Esophagus muscularis mucosa (tissue), 4 donors: ENCODE results near the gene LNPK. TPM values are rescaled to one million over a fixed set of nuclear protein-coding genes. Genes with fewer than 3 reads are reported as not detected.
"Not testable (repeated sequence)": the region's sequence is repeated elsewhere in the genome, so short reads cannot be mapped to it uniquely, and the experiment has no call there.

Source experiments
- DNase-seq: peaks from one replicate; pipeline ENCODE4 v3.0.0-alpha.2; 2017; ENCODE audit errors: extremely low spot score
- H3K27ac ChIP-seq, 4 donors: fragments of 200-600 bp; sonication (generic); replicated peaks in 1 of 4; 1 replicate in 3 of 4; 2 replicates in 1 of 4; pipeline ENCODE4 v1.5.1; 2016 to 2019; ENCODE audit warnings: mild to moderate bottlenecking in 1 of 4
- H3K27me3 ChIP-seq, 4 donors: fragments of 200-600 bp; sonication (generic); one replicate each; pipeline versions ENCODE4 v1.5.1 to v1.6.0; 2016 to 2019
- H3K36me3 ChIP-seq, 4 donors: fragments of 200-600 bp; sonication (generic); one replicate each; pipeline ENCODE4 v1.5.1; 2016 to 2019
- H3K4me1 ChIP-seq, 4 donors: fragments of 200-600 bp; sonication (generic); one replicate each; pipeline ENCODE4 v1.5.1; 2016 to 2019
- H3K4me3 ChIP-seq, 4 donors: fragments of 200-600 bp; sonication (generic); 1 replicate in 2 of 4; 2 replicates in 2 of 4; pipeline ENCODE4 v1.5.1; 2016 to 2019; ENCODE audit warnings: mild to moderate bottlenecking in 4 of 4, moderate library complexity in 1 of 4
- H3K9me3 ChIP-seq, 4 donors: fragments of 200-600 bp; sonication (generic); 1 replicate in 3 of 4; 2 replicates in 1 of 4; pipeline ENCODE4 v1.5.1; 2016 to 2019
- CTCF ChIP-seq, 3 experiments: fragments of 200-600 bp in 2 of 3; fragments of 450-650 bp in 1 of 3; sonication (generic) in 2 of 3; IDR thresholded peaks; one replicate each; pipeline ENCODE4 v1.5.1; 2017 to 2019; ENCODE audit warnings: antibody characterized with exemption in 3 of 3, mild to moderate bottlenecking in 2 of 3, moderate library complexity in 1 of 3
- EP300 ChIP-seq: sonication (generic); formaldehyde crosslinking; IDR thresholded peaks from one replicate; pipeline ENCODE4 v1.6.1; 2017; ENCODE audit warnings: antibody characterized with exemption
- POLR2A ChIP-seq: fragments of 450-650 bp; IDR thresholded peaks from one replicate; pipeline ENCODE4 v1.6.1; 2017; ENCODE audit warnings: antibody characterized with exemption, moderate library complexity, mild to moderate bottlenecking, low read depth
- POLR2AphosphoS5 ChIP-seq, 2 donors: sonication (generic); formaldehyde crosslinking; IDR thresholded peaks; one replicate each; pipeline ENCODE4 v1.6.1; 2017; ENCODE audit warnings: antibody characterized with exemption in 2 of 2
- WGBS: methylation state at CpG from one replicate; pipeline ENCODE4 v1.1.5; 2018; 5-methylcytosine and 5-hydroxymethylcytosine counted together
- intact Hi-C: fragments of 100-400 bp; cut with DNase I; formaldehyde crosslinking; loops from one replicate; pipeline ENCODE4 v1.15.1; 2023
- total RNA-seq, 4 donors: library from RNA; depleted of rRNA; stranded (reverse); fragments of >200 nt; gene quantifications; one replicate each; pipeline versions ENCODE4 v1.1.0 to v1.2.1, GENCODE V29; 2016

The LNPK gene
- total RNA-seq, 4 donors from 2014 or later = 9.4 to 15.8 (median 11.4) TPM

- 63% methylated on average over 4 of the region's 4 CpGs for WGBS
- no peak for DNase-seq
- Histone ChIP-seq H3K36me3 (no peaks in the 10 kb centered on the region), H3K9me3 (no peaks in the 10 kb centered on the region), H3K4me1 (peaks cover 0 to 2% (median 0%) of the 10 kb centered on the region in 4 donors), H3K4me3 (no peak overlapping the region), H3K27ac (no peak overlapping the region), H3K27me3 (no peaks in the 10 kb centered on the region)
- intact Hi-C loops = no loop called here
- TF ChIP-seq CTCF (IDR thresholded peaks at IDR 0.05) (no peak), POLR2A (no peak), EP300 (no peak), POLR2AphosphoS5 (IDR thresholded peaks at IDR 0.05) (no peak)
Observed at GRCh38 chr2:175904035-175904434, 98.0 kb downstream of the LNPK start.

- Histone ChIP-seq H3K9me3 (no peaks in the 10 kb centered on the region), H3K36me3 (no peaks in the 10 kb centered on the region), H3K27me3 (no peaks in the 10 kb centered on the region), H3K4me3 (no peak overlapping the region), H3K27ac (no peak overlapping the region), H3K4me1 (peaks cover 0 to 2% (median 0%) of the 10 kb centered on the region in 4 donors)
- no peak for DNase-seq
- intact Hi-C loops = no loop called here
- 69% methylated on average over 1 of the region's 1 CpG for WGBS
- TF ChIP-seq EP300 (no peak), POLR2AphosphoS5 (IDR thresholded peaks at IDR 0.05) (no peak), POLR2A (no peak), CTCF (IDR thresholded peaks at IDR 0.05) (no peak)
Observed at GRCh38 chr2:175903384-175903936, 98.6 kb downstream of the LNPK start.

GRCh38 chr2:175895957-175896356 lies 106.1 kb downstream of the LNPK start:
- 100% methylated on average over 1 of the region's 1 CpG for WGBS

GRCh38 chr2:175892046-175892445 lies 110.0 kb downstream of the LNPK start:
- no peak overlapping the region for H3K4me3 ChIP-seq
- H3K27ac ChIP-seq = no peak overlapping the region
- TF ChIP-seq CTCF (IDR thresholded peaks at IDR 0.05) (no peak), POLR2A (no peak), EP300 (no peak), POLR2AphosphoS5 (IDR thresholded peaks at IDR 0.05) (no peak)
- DNase-seq = no peak
- H3K4me1 ChIP-seq = no peaks in the 10 kb centered on the region
- WGBS = 62% methylated on average over 2 of the region's 2 CpGs
- no peaks in the 10 kb centered on the region for H3K36me3 ChIP-seq
- intact Hi-C loops = loop anchor here (10.0 kb wide), 1 partner anchor 197 kb away; no protein-coding TSS in a partner anchor
- no peaks in the 10 kb centered on the region for H3K27me3 ChIP-seq
- H3K9me3 ChIP-seq = no peaks in the 10 kb centered on the region

More at GRCh38 chr2:175895957-175896356, 106.1 kb downstream of the LNPK start:
- intact Hi-C loops = loop anchor here (10.0 kb wide), 1 partner anchor 201 kb away; no protein-coding TSS in a partner anchor
- H3K36me3 ChIP-seq, DNase-seq, H3K27me3 ChIP-seq, H3K27ac ChIP-seq, H3K4me3 ChIP-seq, H3K9me3 ChIP-seq, H3K4me1 ChIP-seq: not testable (repeated sequence)

- TF ChIP-seq CTCF (IDR thresholded peaks at IDR 0.05) (no peak), POLR2AphosphoS5 (IDR thresholded peaks at IDR 0.05) (no peak), EP300 (no peak), POLR2A (no peak)
- no peak overlapping the region for H3K27ac ChIP-seq
- no peaks in the 10 kb centered on the region for H3K9me3 ChIP-seq
- H3K4me3 ChIP-seq = no peak overlapping the region
- H3K4me1 ChIP-seq = no peaks in the 10 kb centered on the region
- intact Hi-C loops = loop anchor here (10.0 kb wide), 1 partner anchor 196 kb away; no protein-coding TSS in a partner anchor
- H3K27me3 ChIP-seq = no peaks in the 10 kb centered on the region
- H3K36me3 ChIP-seq = no peaks in the 10 kb centered on the region
- DNase-seq = no peak
- WGBS = 90% methylated on average over 9 of the region's 9 CpGs
Observed at GRCh38 chr2:175890636-175891242, 111.3 kb downstream of the LNPK start.
